GM12878 (cell line): ENCODE data around the gene LDB2. TPM values are rescaled to one million over a fixed set of nuclear protein-coding genes. Genes with fewer than 3 reads are reported as not detected.

ENCODE experiments used
- ATAC-seq: fragments of 200-7000 bp; cut with Tn5 transposase; 3 replicates; pipeline ENCODE4 v1.9.1; 2020; ENCODE audit warnings: mild to moderate bottlenecking, moderate library complexity
- BruUV-seq: library from RNA; stranded (reverse); fragments of 400-500 nt; replicated peaks from 2 replicates; lab custom pipeline; 2021; lab: Mats Ljungman, UMichigan
- CTCF ChIA-PET: fragments of 300-600 bp; sonication (Branson Sonifier 250); formaldehyde crosslinking; extraction: SDS; loops from one replicate; lab custom pipeline; 2021; ENCODE audit warnings: inconsistent platforms; lab: Yijun Ruan, JAX
- POLR2A ChIA-PET: fragments of 350-600 bp; formaldehyde crosslinking; extraction: SDS; loops from one replicate; lab custom pipeline; 2021; ENCODE audit warnings: inconsistent platforms; lab: Charles Lee
- RAD21 ChIA-PET: fragments of 300-600 bp; sonication (Branson Sonifier 250); formaldehyde crosslinking; loops from one replicate; lab custom pipeline; 2023; ENCODE audit warnings: antibody characterized with exemption; ENCODE audit not compliant: unreplicated experiment; lab: Charles Lee
- SMC1A ChIA-PET: fragments of 300-600 bp; sonication (Branson Sonifier 250); formaldehyde crosslinking; loops from one replicate; lab custom pipeline; 2023; ENCODE audit not compliant: unreplicated experiment, uncharacterized antibody; lab: Charles Lee
- DNase-seq: peaks from one replicate; pipeline ENCODE4 v3.0.0-alpha.2; 2011; ENCODE audit warnings: low read depth, low spot score
- FAIRE-seq: peaks from 3 replicates; lab custom pipeline; 2011; peaks lifted over from hg19 to GRCh38; lab: Jason Lieb, UNC
- H2AFZ ChIP-seq: 2 replicates; pipeline ENCODE4 v1.6.0; 2011; ENCODE audit warnings: low read depth, low read length, control low read depth; ENCODE audit not compliant: control insufficient read depth
- H3K27ac ChIP-seq: 2 replicates; pipeline ENCODE4 v1.5.1; 2011; ENCODE audit warnings: control low read depth; ENCODE audit not compliant: control insufficient read depth, insufficient read depth
- H3K27me3 ChIP-seq, 2 experiments: replicated peaks in 1 of 2; 2 replicates each; pipeline versions ENCODE4 v1.6.0 to v1.6.1; 2011; ENCODE audit warnings: low read length in 1 of 2; ENCODE audit not compliant: control insufficient read depth in 2 of 2, insufficient read depth in 2 of 2
- H3K36me3 ChIP-seq, 2 experiments: 2 replicates each; pipeline ENCODE4 v1.5.1; 2011; ENCODE audit warnings: low read length in 1 of 2; ENCODE audit not compliant: control insufficient read depth in 2 of 2, insufficient read depth in 2 of 2
- H3K4me1 ChIP-seq: 2 replicates; pipeline ENCODE4 v1.6.1; 2011; ENCODE audit warnings: mild to moderate bottlenecking, low read length, moderate library complexity, mixed read lengths; ENCODE audit not compliant: control insufficient read depth, insufficient read depth
- H3K4me2 ChIP-seq: 2 replicates; pipeline ENCODE4 v1.6.0; 2011; ENCODE audit warnings: control low read depth; ENCODE audit not compliant: control insufficient read depth, insufficient read depth
- H3K4me3 ChIP-seq: fragments of 200-600 bp; sonication (generic); 2 replicates; pipeline ENCODE4 v1.5.1; 2016
- H3K79me2 ChIP-seq: 2 replicates; pipeline ENCODE4 v1.6.0; 2011; ENCODE audit warnings: low read length; ENCODE audit not compliant: control insufficient read depth, insufficient read depth
- H3K9ac ChIP-seq: 2 replicates; pipeline ENCODE4 v1.8.0; 2011; ENCODE audit warnings: low read length, control low read depth, mixed read lengths; ENCODE audit not compliant: control insufficient read depth, insufficient read depth
- H3K9me3 ChIP-seq: replicated peaks from 3 replicates; pipeline ENCODE4 v1.5.1; 2011; ENCODE audit warnings: mild to moderate bottlenecking, low read length; ENCODE audit not compliant: control insufficient read depth, insufficient read depth
- H4K20me1 ChIP-seq: 2 replicates; pipeline ENCODE4 v1.6.0; 2011; ENCODE audit not compliant: control insufficient read depth, insufficient read depth
- CREM ChIP-seq: IDR thresholded peaks from 2 replicates; pipeline ENCODE4 v1.6.1; 2014; ENCODE audit warnings: antibody characterized with exemption, low read depth
- DPF2 ChIP-seq: fragments of 450-650 bp; IDR thresholded peaks from 2 replicates; pipeline ENCODE4 v1.6.1; 2017; ENCODE audit warnings: mild to moderate bottlenecking
- ESRRA ChIP-seq: IDR thresholded peaks from 2 replicates; pipeline ENCODE4 v1.6.1; 2012; ENCODE audit warnings: mild to moderate bottlenecking, low read length, improper control_type of control experiment
- ETV6 ChIP-seq, 2 experiments: fragments of 450-650 bp in 1 of 2; IDR thresholded peaks in 1 of 2; conservative IDR thresholded peaks in 1 of 2; 2 replicates each; pipeline ENCODE4 v1.6.1; 2014; ENCODE audit warnings: antibody characterized with exemption in 1 of 2, borderline replicate concordance in 1 of 2, low read depth in 1 of 2, mild to moderate bottlenecking in 1 of 2, moderate library complexity in 1 of 2
- FOXM1 ChIP-seq: IDR thresholded peaks from 2 replicates; pipeline ENCODE4 v1.6.1; 2012; ENCODE audit warnings: low read depth, mild to moderate bottlenecking, inconsistent platforms, low read length, moderate library complexity
- IKZF2 ChIP-seq, 2 experiments: fragments of 450-650 bp; IDR thresholded peaks; 2 replicates each; pipeline ENCODE4 v1.6.1; 2017; ENCODE audit warnings: mild to moderate bottlenecking in 2 of 2, moderate library complexity in 2 of 2
- MYC ChIP-seq: IDR thresholded peaks from 2 replicates; pipeline ENCODE4 v1.6.1; 2011; ENCODE audit warnings: mild to moderate bottlenecking, low read length, moderate library complexity, inconsistent platforms; ENCODE audit not compliant: insufficient read depth, insufficient replicate concordance, insufficient read length, severe bottlenecking
- RAD21 ChIP-seq: IDR thresholded peaks from 2 replicates; pipeline ENCODE4 v1.6.1; 2011; ENCODE audit warnings: mild to moderate bottlenecking, low read depth, low read length, moderate library complexity; ENCODE audit not compliant: insufficient read depth
- SREBF1 ChIP-seq: IDR thresholded peaks from 2 replicates; pipeline ENCODE4 v1.6.1; 2012; ENCODE audit warnings: mild to moderate bottlenecking, low read length
- TARDBP ChIP-seq: IDR thresholded peaks from 2 replicates; pipeline ENCODE4 v1.6.1; 2016; ENCODE audit warnings: borderline replicate concordance
- TCF12 ChIP-seq: IDR thresholded peaks from 2 replicates; pipeline ENCODE4 v1.6.1; 2011; ENCODE audit warnings: low read depth, mild to moderate bottlenecking, low read length
- TCF7 ChIP-seq: IDR thresholded peaks from 2 replicates; pipeline ENCODE4 v1.6.1; 2014; ENCODE audit warnings: antibody characterized with exemption, borderline replicate concordance
- WRNIP1 ChIP-seq: IDR thresholded peaks from 2 replicates; pipeline ENCODE4 v1.6.1; 2011; ENCODE audit warnings: low read depth, low read length, improper control_type of control experiment, borderline replicate concordance
- YY1 ChIP-seq: IDR thresholded peaks from 2 replicates; pipeline ENCODE4 v1.6.1; 2011; ENCODE audit warnings: low read depth, mild to moderate bottlenecking, low read length
- WGBS: methylation state at CpG from one replicate; pipeline ENCODE4 v1.1.6; 2016; ENCODE audit warnings: low lambda C conversion rate; ENCODE audit not compliant: insufficient replicate concordance, insufficient coverage; ENCODE audit errors: missing lambda C conversion rate; 5-methylcytosine and 5-hydroxymethylcytosine counted together
- in situ Hi-C: fragments of 300-500 bp; cut with MboI; formaldehyde crosslinking; loops from 9 replicates; pipeline ENCODE4 v1.14.3; 2018; ENCODE audit warnings: mixed read lengths
- intact Hi-C: fragments of 100-400 bp; cut with micrococcal nuclease; formaldehyde crosslinking; loops from one replicate; pipeline ENCODE4 v1.14.2; 2022; ENCODE audit not compliant: unreplicated experiment
- polyA plus RNA-seq, 11 experiments: library from polyadenylated mRNA; depleted of rRNA in 4 of 11; unstranded in 6 of 11; stranded (reverse) in 5 of 11; fragments of >200 nt; fragmentation: Nextera tagmentation in 4 of 11; fragmentation: Illumina TruSeq in 1 of 11; extraction: Ambion mirVana in 4 of 11; extraction: Trizol in 1 of 11; gene quantifications; 1 replicate in 1 of 11; 2 replicates in 10 of 11; pipeline versions ENCODE4 v1.2.1 to v1.2.3, GENCODE V29; 2011 to 2016; ENCODE audit warnings: inconsistent platforms in 2 of 11, missing spikeins in 2 of 11, low read depth in 1 of 11
- total RNA-seq, 4 experiments: library from RNA; depleted of rRNA in 3 of 4; stranded (reverse); fragments of >200 nt in 3 of 4; fragmentation: Illumina TruSeq in 1 of 4; extraction: Trizol in 1 of 4; gene quantifications; 2 replicates each; pipeline versions ENCODE4 v1.2.1 to v1.2.3, GENCODE V29; 2013 to 2021
- TF ChIP-seq, protein P1 (sequence below): fragments of 450-650 bp; IDR thresholded peaks from 2 replicates; pipeline ENCODE4 v1.6.1; 2017; ENCODE audit warnings: antibody characterized with exemption, mild to moderate bottlenecking, moderate library complexity
- TF ChIP-seq, protein P2 (sequence below): fragments of 450-650 bp; IDR thresholded peaks from 2 replicates; pipeline ENCODE4 v1.6.1; 2017; ENCODE audit warnings: mild to moderate bottlenecking
- TF ChIP-seq, protein P3 (sequence below): IDR thresholded peaks from 2 replicates; pipeline ENCODE4 v1.6.1; 2012; ENCODE audit warnings: low read depth, low read length, improper control_type of control experiment
- TF ChIP-seq, protein P4 (sequence below): fragments of 450-650 bp; IDR thresholded peaks from 2 replicates; pipeline ENCODE4 v1.6.1; 2016; ENCODE audit warnings: mild to moderate bottlenecking

Gene LDB2
- total and polyA plus RNA-seq, 10 of the 15 experiments (the other 5 are each of a cell fraction or from before 2014, with no cell fraction given): 0.15 TPM; not detected in 9

DNA sequence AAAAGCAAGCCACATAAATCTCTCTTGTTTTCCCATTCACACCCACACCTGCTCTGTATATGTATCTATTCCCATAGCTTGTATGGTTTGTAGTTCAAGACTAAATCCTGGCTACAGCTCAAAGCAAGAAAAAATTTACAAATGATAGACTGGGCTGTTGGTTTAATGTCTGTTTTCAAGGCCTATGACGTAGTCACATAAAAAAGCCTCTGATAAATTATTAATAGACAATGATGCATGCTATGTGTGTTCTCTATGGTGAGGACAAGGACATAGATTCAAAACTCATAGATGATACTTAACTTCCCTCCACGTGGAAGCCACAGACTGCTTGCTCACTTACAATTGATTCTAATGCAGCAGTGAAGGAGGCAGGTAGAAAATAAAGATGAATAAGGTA lies 194.0 kb downstream of the LDB2 start (continued):
- TF ChIP-seq, protein P1, sequence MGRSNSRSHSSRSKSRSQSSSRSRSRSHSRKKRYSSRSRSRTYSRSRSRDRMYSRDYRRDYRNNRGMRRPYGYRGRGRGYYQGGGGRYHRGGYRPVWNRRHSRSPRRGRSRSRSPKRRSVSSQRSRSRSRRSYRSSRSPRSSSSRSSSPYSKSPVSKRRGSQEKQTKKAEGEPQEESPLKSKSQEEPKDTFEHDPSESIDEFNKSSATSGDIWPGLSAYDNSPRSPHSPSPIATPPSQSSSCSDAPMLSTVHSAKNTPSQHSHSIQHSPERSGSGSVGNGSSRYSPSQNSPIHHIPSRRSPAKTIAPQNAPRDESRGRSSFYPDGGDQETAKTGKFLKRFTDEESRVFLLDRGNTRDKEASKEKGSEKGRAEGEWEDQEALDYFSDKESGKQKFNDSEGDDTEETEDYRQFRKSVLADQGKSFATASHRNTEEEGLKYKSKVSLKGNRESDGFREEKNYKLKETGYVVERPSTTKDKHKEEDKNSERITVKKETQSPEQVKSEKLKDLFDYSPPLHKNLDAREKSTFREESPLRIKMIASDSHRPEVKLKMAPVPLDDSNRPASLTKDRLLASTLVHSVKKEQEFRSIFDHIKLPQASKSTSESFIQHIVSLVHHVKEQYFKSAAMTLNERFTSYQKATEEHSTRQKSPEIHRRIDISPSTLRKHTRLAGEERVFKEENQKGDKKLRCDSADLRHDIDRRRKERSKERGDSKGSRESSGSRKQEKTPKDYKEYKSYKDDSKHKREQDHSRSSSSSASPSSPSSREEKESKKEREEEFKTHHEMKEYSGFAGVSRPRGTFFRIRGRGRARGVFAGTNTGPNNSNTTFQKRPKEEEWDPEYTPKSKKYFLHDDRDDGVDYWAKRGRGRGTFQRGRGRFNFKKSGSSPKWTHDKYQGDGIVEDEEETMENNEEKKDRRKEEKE: no peak
- no peak for TF ChIP-seq WRNIP1

DNA sequence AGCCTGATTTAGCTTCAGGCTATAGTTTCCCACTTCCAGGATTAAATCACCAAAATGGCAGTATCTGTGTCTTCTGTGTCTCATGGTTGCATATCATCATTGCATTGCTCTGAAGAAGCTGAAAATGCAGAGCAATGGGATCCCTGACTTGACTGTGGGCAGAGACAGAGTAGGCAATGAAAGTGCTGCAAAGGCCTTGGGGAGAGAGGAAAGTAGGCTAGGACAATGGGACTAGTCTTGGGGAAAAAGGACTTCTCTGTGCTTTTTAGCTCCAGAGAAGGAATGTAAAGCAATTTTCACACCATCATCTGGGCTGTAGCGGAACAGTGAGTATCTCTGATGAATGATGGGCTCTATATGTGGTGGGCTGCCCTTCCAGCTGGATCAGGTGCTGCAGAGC lies 202.5 kb downstream of the LDB2 start:
- DNase-seq (no peak), FAIRE-seq (no peak), ATAC-seq (no peak)
- WGBS: 0% methylated on average over 1 of the region's 1 CpG
- no peak overlapping the region for H3K4me3 ChIP-seq
- BruUV-seq: no TSS peak
- in situ Hi-C loops: no loop called here
- CTCF ChIA-PET: no interaction called here
- POLR2A ChIA-PET: no interaction called here
- no peaks in the 10 kb centered on the region for H3K9me3 ChIP-seq
- no peak overlapping the region for H3K4me2 ChIP-seq
- RAD21 ChIA-PET: no interaction called here
- H3K36me3 ChIP-seq: no peaks in the 10 kb centered on the region
- H3K27ac ChIP-seq: no peak overlapping the region
- no peaks in the 10 kb centered on the region for H3K27me3 ChIP-seq
- H3K4me1 ChIP-seq: no peaks in the 10 kb centered on the region
- H4K20me1 ChIP-seq: no peaks in the 10 kb centered on the region
- H3K79me2 ChIP-seq: no peaks in the 10 kb centered on the region
- SMC1A ChIA-PET: no interaction called here
- intact Hi-C loops: no loop called here
- H2AFZ ChIP-seq: no peak overlapping the region
- H3K9ac ChIP-seq: no peak overlapping the region
- TF ChIP-seq SREBF1: no peak
- TF ChIP-seq, protein P2, sequence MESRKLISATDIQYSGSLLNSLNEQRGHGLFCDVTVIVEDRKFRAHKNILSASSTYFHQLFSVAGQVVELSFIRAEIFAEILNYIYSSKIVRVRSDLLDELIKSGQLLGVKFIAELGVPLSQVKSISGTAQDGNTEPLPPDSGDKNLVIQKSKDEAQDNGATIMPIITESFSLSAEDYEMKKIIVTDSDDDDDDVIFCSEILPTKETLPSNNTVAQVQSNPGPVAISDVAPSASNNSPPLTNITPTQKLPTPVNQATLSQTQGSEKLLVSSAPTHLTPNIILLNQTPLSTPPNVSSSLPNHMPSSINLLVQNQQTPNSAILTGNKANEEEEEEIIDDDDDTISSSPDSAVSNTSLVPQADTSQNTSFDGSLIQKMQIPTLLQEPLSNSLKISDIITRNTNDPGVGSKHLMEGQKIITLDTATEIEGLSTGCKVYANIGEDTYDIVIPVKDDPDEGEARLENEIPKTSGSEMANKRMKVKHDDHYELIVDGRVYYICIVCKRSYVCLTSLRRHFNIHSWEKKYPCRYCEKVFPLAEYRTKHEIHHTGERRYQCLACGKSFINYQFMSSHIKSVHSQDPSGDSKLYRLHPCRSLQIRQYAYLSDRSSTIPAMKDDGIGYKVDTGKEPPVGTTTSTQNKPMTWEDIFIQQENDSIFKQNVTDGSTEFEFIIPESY: no peak
- no peak for TF ChIP-seq TCF12
- no peak for TF ChIP-seq YY1
- TF ChIP-seq FOXM1: no peak
- TF ChIP-seq DPF2: no peak
- no peak for TF ChIP-seq CREM
- no peak for TF ChIP-seq MYC
- no peak for TF ChIP-seq IKZF2 (IDR thresholded peaks at IDR 0.05)
- TF ChIP-seq, protein P3, sequence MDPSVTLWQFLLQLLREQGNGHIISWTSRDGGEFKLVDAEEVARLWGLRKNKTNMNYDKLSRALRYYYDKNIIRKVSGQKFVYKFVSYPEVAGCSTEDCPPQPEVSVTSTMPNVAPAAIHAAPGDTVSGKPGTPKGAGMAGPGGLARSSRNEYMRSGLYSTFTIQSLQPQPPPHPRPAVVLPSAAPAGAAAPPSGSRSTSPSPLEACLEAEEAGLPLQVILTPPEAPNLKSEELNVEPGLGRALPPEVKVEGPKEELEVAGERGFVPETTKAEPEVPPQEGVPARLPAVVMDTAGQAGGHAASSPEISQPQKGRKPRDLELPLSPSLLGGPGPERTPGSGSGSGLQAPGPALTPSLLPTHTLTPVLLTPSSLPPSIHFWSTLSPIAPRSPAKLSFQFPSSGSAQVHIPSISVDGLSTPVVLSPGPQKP: no peak
- no peak for TF ChIP-seq RAD21
- TF ChIP-seq ESRRA: no peak
- TF ChIP-seq, protein P4, sequence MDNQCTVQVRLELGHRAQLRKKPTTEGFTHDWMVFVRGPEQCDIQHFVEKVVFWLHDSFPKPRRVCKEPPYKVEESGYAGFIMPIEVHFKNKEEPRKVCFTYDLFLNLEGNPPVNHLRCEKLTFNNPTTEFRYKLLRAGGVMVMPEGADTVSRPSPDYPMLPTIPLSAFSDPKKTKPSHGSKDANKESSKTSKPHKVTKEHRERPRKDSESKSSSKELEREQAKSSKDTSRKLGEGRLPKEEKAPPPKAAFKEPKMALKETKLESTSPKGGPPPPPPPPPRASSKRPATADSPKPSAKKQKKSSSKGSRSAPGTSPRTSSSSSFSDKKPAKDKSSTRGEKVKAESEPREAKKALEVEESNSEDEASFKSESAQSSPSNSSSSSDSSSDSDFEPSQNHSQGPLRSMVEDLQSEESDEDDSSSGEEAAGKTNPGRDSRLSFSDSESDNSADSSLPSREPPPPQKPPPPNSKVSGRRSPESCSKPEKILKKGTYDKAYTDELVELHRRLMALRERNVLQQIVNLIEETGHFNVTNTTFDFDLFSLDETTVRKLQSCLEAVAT: no peak
- TF ChIP-seq ETV6 (conservative IDR thresholded peaks at IDR 0.05 in 1 of 2, IDR thresholded peaks at IDR 0.05 in 1 of 2; ENCODE audit: borderline replicate concordance in 1 of 2, low read depth in 1 of 2): no peak
- TF ChIP-seq TARDBP: no peak
- TF ChIP-seq TCF7: no peak
